H9 (cell line): Measurements from ENCODE around the gene LRMDA. TPM values are rescaled to one million over a fixed set of nuclear protein-coding genes. Genes with fewer than 3 reads are reported as not detected.

Source experiments
- DNase-seq: peaks from one replicate; pipeline ENCODE4 v3.0.0-alpha.2; 2017
- H2AFZ ChIP-seq: one replicate; pipeline ENCODE4 v1.6.1; 2013; ENCODE audit warnings: mild to moderate bottlenecking, low read length, control low read depth, moderate library complexity
- H2AK5ac ChIP-seq: 2 replicates; pipeline ENCODE4 v1.6.1; 2013; ENCODE audit warnings: low read length, control low read depth, mixed read lengths; ENCODE audit not compliant: insufficient read length
- H2BK120ac ChIP-seq: one replicate; pipeline ENCODE4 v1.6.1; 2013; ENCODE audit warnings: low read depth, mild to moderate bottlenecking, low read length, control low read depth, inconsistent platforms; ENCODE audit not compliant: poor library complexity, severe bottlenecking
- H2BK12ac ChIP-seq: 2 replicates; pipeline ENCODE4 v1.6.1; 2013; ENCODE audit warnings: low read length, control low read depth, mixed read lengths, low read depth; ENCODE audit not compliant: insufficient read length
- H2BK15ac ChIP-seq: 2 replicates; pipeline ENCODE4 v1.6.1; 2013; ENCODE audit warnings: low read depth, low read length, control low read depth
- H2BK20ac ChIP-seq: one replicate; pipeline ENCODE4 v1.6.1; 2013; ENCODE audit warnings: low read depth, mild to moderate bottlenecking, low read length, control low read depth, inconsistent platforms; ENCODE audit not compliant: poor library complexity, severe bottlenecking
- H2BK5ac ChIP-seq: 2 replicates; pipeline ENCODE4 v1.6.1; 2013; ENCODE audit warnings: low read length, control low read depth, mixed read lengths; ENCODE audit not compliant: insufficient read length
- H3K14ac ChIP-seq: 2 replicates; pipeline ENCODE4 v1.6.1; 2013; ENCODE audit warnings: low read length, control low read depth; ENCODE audit not compliant: insufficient read depth
- H3K18ac ChIP-seq: 2 replicates; pipeline ENCODE4 v1.6.1; 2013; ENCODE audit warnings: low read depth, mild to moderate bottlenecking, mixed read lengths, low read length, control low read depth; ENCODE audit not compliant: insufficient read length
- H3K23ac ChIP-seq: 2 replicates; pipeline ENCODE4 v1.6.1; 2013; ENCODE audit warnings: low read length, control low read depth, mixed read lengths, low read depth; ENCODE audit not compliant: insufficient read length
- H3K23me2 ChIP-seq: 2 replicates; pipeline ENCODE4 v1.6.1; 2013; ENCODE audit warnings: low read depth, mild to moderate bottlenecking, mixed read lengths, low read length, control low read depth; ENCODE audit not compliant: insufficient read length, poor library complexity, severe bottlenecking
- H3K27ac ChIP-seq: 2 replicates; pipeline ENCODE4 v1.5.1; 2013; ENCODE audit warnings: low read length, control low read depth, mixed read lengths, low read depth; ENCODE audit not compliant: insufficient read length
- H3K27me3 ChIP-seq: 2 replicates; pipeline ENCODE4 v1.6.1; 2013; ENCODE audit warnings: low read length, control low read depth, inconsistent platforms; ENCODE audit not compliant: insufficient read depth
- H3K4ac ChIP-seq: 2 replicates; pipeline ENCODE4 v1.6.1; 2013; ENCODE audit warnings: low read depth, mild to moderate bottlenecking, control low read depth, inconsistent platforms, low read length, moderate library complexity
- H3K4me1 ChIP-seq: 2 replicates; pipeline ENCODE4 v1.6.1; 2013; ENCODE audit warnings: low read length, control low read depth, inconsistent platforms; ENCODE audit not compliant: insufficient read depth
- H3K4me2 ChIP-seq: 2 replicates; pipeline ENCODE4 v1.6.1; 2013; ENCODE audit warnings: low read length, control low read depth, mixed read lengths; ENCODE audit not compliant: insufficient read length, insufficient read depth
- H3K56ac ChIP-seq: 2 replicates; pipeline ENCODE4 v1.6.1; 2013; ENCODE audit warnings: low read depth, mild to moderate bottlenecking, mixed read lengths, low read length, control low read depth; ENCODE audit not compliant: insufficient read length
- H3K79me1 ChIP-seq: 2 replicates; pipeline ENCODE4 v1.6.1; 2013; ENCODE audit warnings: low read depth, mild to moderate bottlenecking, moderate library complexity, low read length, control low read depth, inconsistent platforms; ENCODE audit not compliant: insufficient read depth, poor library complexity, severe bottlenecking
- H3K79me2 ChIP-seq: 2 replicates; pipeline ENCODE4 v1.6.1; 2013; ENCODE audit warnings: low read length, control low read depth, inconsistent platforms; ENCODE audit not compliant: insufficient read depth
- H3K9ac ChIP-seq: 2 replicates; pipeline ENCODE4 v1.6.1; 2013; ENCODE audit warnings: low read length, control low read depth, mixed read lengths; ENCODE audit not compliant: insufficient read length; ENCODE audit errors: extremely low read depth
- H3K9me3 ChIP-seq: one replicate; pipeline ENCODE4 v1.6.1; 2013; ENCODE audit warnings: low read depth, low read length, inconsistent platforms; ENCODE audit not compliant: control insufficient read depth
- H3T11ph ChIP-seq: one replicate; pipeline ENCODE4 v1.6.1; 2013; ENCODE audit warnings: mild to moderate bottlenecking, low read length, control low read depth, inconsistent platforms
- H4K20me1 ChIP-seq: one replicate; pipeline ENCODE4 v1.6.1; 2013; ENCODE audit not compliant: control insufficient read depth, insufficient read length, insufficient read depth
- H4K5ac ChIP-seq: 2 replicates; pipeline ENCODE4 v1.6.1; 2013; ENCODE audit warnings: low read depth, mild to moderate bottlenecking, mixed read lengths, low read length, control low read depth; ENCODE audit not compliant: insufficient read length
- H4K8ac ChIP-seq: replicated peaks from 2 replicates; pipeline ENCODE4 v1.6.1; 2013; ENCODE audit warnings: low read length, control low read depth, mixed read lengths, low read depth; ENCODE audit not compliant: insufficient read length
- H4K91ac ChIP-seq: 2 replicates; pipeline ENCODE4 v1.6.1; 2013; ENCODE audit warnings: low read depth, mild to moderate bottlenecking, moderate library complexity, mixed read lengths, low read length, control low read depth; ENCODE audit not compliant: insufficient read length
- H3K27ac Mint-ChIP-seq, 3 experiments: 2 replicates in 2 of 3; 3 replicates in 1 of 3; pipeline ENCODE4 v1.8.0; 2020 to 2021; ENCODE audit warnings: mixed read lengths in 3 of 3, mild to moderate bottlenecking in 1 of 3, moderate library complexity in 1 of 3
- H3K27me3 Mint-ChIP-seq: 2 replicates; pipeline ENCODE4 v1.8.0; 2021; ENCODE audit warnings: low read depth, mild to moderate bottlenecking, moderate library complexity, mixed read lengths
- H3K36me3 Mint-ChIP-seq, 3 experiments: 2 replicates in 2 of 3; 3 replicates in 1 of 3; pipeline ENCODE4 v1.8.0; 2020 to 2021; ENCODE audit warnings: low read depth in 3 of 3, mixed read lengths in 3 of 3; ENCODE audit not compliant: insufficient read depth in 1 of 3
- H3K4me1 Mint-ChIP-seq, 2 experiments: 2 replicates each; pipeline ENCODE4 v1.8.0; 2020; ENCODE audit warnings: mixed read lengths in 2 of 2
- H3K4me3 Mint-ChIP-seq, 2 experiments: 2 replicates in 1 of 2; 3 replicates in 1 of 2; pipeline ENCODE4 v1.8.0; 2020 to 2021; ENCODE audit warnings: mild to moderate bottlenecking in 2 of 2, mixed read lengths in 2 of 2, moderate library complexity in 1 of 2
- H3K9me3 Mint-ChIP-seq, 2 experiments: 2 replicates in 1 of 2; 3 replicates in 1 of 2; pipeline ENCODE4 v1.8.0; 2020; ENCODE audit warnings: mild to moderate bottlenecking in 2 of 2, mixed read lengths in 2 of 2, moderate library complexity in 1 of 2
- WGBS: extraction: QIAGEN DNeasy Blood & Tissue Kit; methylation state at CpG from one replicate; pipeline ENCODE4 v1.1.7; 2013; ENCODE audit warnings: missing lambda C conversion rate, low lambda C conversion rate, mixed read lengths; ENCODE audit not compliant: insufficient read length; ENCODE audit errors: extremely low coverage; 5-methylcytosine and 5-hydroxymethylcytosine counted together
- total RNA-seq: library from RNA; stranded (reverse); gene quantifications from 2 replicates; pipeline ENCODE4 v1.2.1, GENCODE V29; 2021
- TF ChIP-seq, protein P1 (sequence below): fragments of 200-600 bp; sonication (generic); conservative IDR thresholded peaks from 3 replicates; pipeline ENCODE4 v1.8.0; 2021; ENCODE audit warnings: antibody characterized with exemption, mild to moderate bottlenecking

The LRMDA gene
- total RNA-seq, 1 experiment from 2014 or later = 1.8 TPM

- Histone ChIP-seq H3K27me3 (peaks cover 36% of the 10 kb centered on the region; the same call in 1 of the 2 replicates), H3K27ac (no peak overlapping the region), H3K23me2 (no peaks in the 10 kb centered on the region), H3K56ac (no peak overlapping the region), H4K8ac (no peak overlapping the region), H4K91ac (no peak overlapping the region), H2BK120ac (no peak overlapping the region), H3K23ac (no peak overlapping the region), H4K20me1 (peaks cover 2% of the 10 kb centered on the region), H3T11ph (no peak overlapping the region), H3K4me2 (no peak overlapping the region), H3K9ac (no peak overlapping the region), H2AK5ac (no peak overlapping the region), H2BK5ac (no peak overlapping the region), H2BK20ac (no peak overlapping the region), H3K18ac (no peak overlapping the region), H2BK15ac (no peak overlapping the region), H3K4me1 (no peaks in the 10 kb centered on the region), H3K79me1 (no peaks in the 10 kb centered on the region), H3K4ac (no peak overlapping the region), H4K5ac (no peak overlapping the region), H3K9me3 (no peaks in the 10 kb centered on the region), H2AFZ (no peak overlapping the region), H3K79me2 (no peaks in the 10 kb centered on the region), H3K14ac (no peak overlapping the region), H2BK12ac (no peak overlapping the region)
- no peak overlapping the region for H3K27ac Mint-ChIP-seq
- no CpG with 5 or more reads among the region's 6 CpGs for WGBS
- H3K27me3 Mint-ChIP-seq = peaks cover 98% of the 10 kb centered on the region
- H3K4me1 Mint-ChIP-seq = peaks cover 10 to 16% of the 10 kb centered on the region in 2 experiments
- TF ChIP-seq, protein P1, sequence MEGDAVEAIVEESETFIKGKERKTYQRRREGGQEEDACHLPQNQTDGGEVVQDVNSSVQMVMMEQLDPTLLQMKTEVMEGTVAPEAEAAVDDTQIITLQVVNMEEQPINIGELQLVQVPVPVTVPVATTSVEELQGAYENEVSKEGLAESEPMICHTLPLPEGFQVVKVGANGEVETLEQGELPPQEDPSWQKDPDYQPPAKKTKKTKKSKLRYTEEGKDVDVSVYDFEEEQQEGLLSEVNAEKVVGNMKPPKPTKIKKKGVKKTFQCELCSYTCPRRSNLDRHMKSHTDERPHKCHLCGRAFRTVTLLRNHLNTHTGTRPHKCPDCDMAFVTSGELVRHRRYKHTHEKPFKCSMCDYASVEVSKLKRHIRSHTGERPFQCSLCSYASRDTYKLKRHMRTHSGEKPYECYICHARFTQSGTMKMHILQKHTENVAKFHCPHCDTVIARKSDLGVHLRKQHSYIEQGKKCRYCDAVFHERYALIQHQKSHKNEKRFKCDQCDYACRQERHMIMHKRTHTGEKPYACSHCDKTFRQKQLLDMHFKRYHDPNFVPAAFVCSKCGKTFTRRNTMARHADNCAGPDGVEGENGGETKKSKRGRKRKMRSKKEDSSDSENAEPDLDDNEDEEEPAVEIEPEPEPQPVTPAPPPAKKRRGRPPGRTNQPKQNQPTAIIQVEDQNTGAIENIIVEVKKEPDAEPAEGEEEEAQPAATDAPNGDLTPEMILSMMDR = no peak
- no peaks in the 10 kb centered on the region; a peak in 2 of 5 replicates for H3K9me3 Mint-ChIP-seq
- H3K4me3 Mint-ChIP-seq = no peak overlapping the region
- no peak for DNase-seq
- no peaks in the 10 kb centered on the region; a peak in 1 of 7 replicates for H3K36me3 Mint-ChIP-seq
These were observed 5.9 kb upstream of the LRMDA start for GRCh38 chr10:75425291-75426079.
